ENCODE measurements around the gene SOX13. TPM values are rescaled to one million over a fixed set of nuclear protein-coding genes. Genes with fewer than 3 reads are reported as not detected.
A peak's percentile ranks its signal among the peaks of the same experiment; 100 is the strongest.

Gene SOX13
- total RNA-seq, 1 donor from 2014 or later = 12.5 TPM

- peak within 1 kb of the TSS; percentile 71 for H3K4me3 Mint-ChIP-seq (ENCODE audit: unreplicated experiment)
- no peaks in the 10 kb centered on the region for H3K36me3 Mint-ChIP-seq (ENCODE audit: unreplicated experiment)
- DNase-seq (ENCODE audit: extremely low spot score, unreplicated experiment) = peak; percentile 90
- H3K9me3 Mint-ChIP-seq (ENCODE audit: unreplicated experiment) = no peaks in the 10 kb centered on the region
- peaks cover 15% of the 10 kb centered on the region for H3K4me1 Mint-ChIP-seq (ENCODE audit: unreplicated experiment)
- H3K27me3 Mint-ChIP-seq (ENCODE audit: unreplicated experiment) = peaks cover 5% of the 10 kb centered on the region
- H3K27ac Mint-ChIP-seq (ENCODE audit: unreplicated experiment) = no peak within 1 kb of the TSS
- no peak for TF ChIP-seq CTCF (IDR thresholded peaks at IDR 0.05)
Observed at GRCh38 chr1:204151552-204152309, 78.8 kb downstream of the SOX13 start, which contains the start of gene ETNK2. Gene ETNK2 (minus strand): TSS chr1:204152044. CDS start chr1:204151852, 192 bp downstream.

- H3K4me3 Mint-ChIP-seq (ENCODE audit: unreplicated experiment) = peak overlapping the region; percentile 71
- no peak for TF ChIP-seq CTCF (IDR thresholded peaks at IDR 0.05)
- H3K36me3 Mint-ChIP-seq (ENCODE audit: unreplicated experiment) = no peaks in the 10 kb centered on the region
- no peak for DNase-seq (ENCODE audit: extremely low spot score, unreplicated experiment)
- H3K9me3 Mint-ChIP-seq (ENCODE audit: unreplicated experiment) = no peaks in the 10 kb centered on the region
- peaks cover 7% of the 10 kb centered on the region for H3K27me3 Mint-ChIP-seq (ENCODE audit: unreplicated experiment)
- peaks cover 15% of the 10 kb centered on the region for H3K4me1 Mint-ChIP-seq (ENCODE audit: unreplicated experiment)
- no peak overlapping the region for H3K27ac Mint-ChIP-seq (ENCODE audit: unreplicated experiment)
Observed at GRCh38 chr1:204152310-204153044, 79.6 kb downstream of the SOX13 start.

- H3K4me1 Mint-ChIP-seq (ENCODE audit: unreplicated experiment) = peaks cover 15% of the 10 kb centered on the region
- no peak for TF ChIP-seq CTCF (IDR thresholded peaks at IDR 0.05)
- no peak for DNase-seq (ENCODE audit: extremely low spot score, unreplicated experiment)
- peaks cover 7% of the 10 kb centered on the region for H3K27me3 Mint-ChIP-seq (ENCODE audit: unreplicated experiment)
- no peak overlapping the region for H3K4me3 Mint-ChIP-seq (ENCODE audit: unreplicated experiment)
- H3K9me3 Mint-ChIP-seq (ENCODE audit: unreplicated experiment) = no peaks in the 10 kb centered on the region
- H3K36me3 Mint-ChIP-seq (ENCODE audit: unreplicated experiment) = no peaks in the 10 kb centered on the region
- H3K27ac Mint-ChIP-seq (ENCODE audit: unreplicated experiment) = no peak overlapping the region
Observed at GRCh38 chr1:204153667-204154066, 80.8 kb downstream of the SOX13 start.

- H3K4me3 Mint-ChIP-seq (ENCODE audit: unreplicated experiment) = no peak overlapping the region
- H3K27me3 Mint-ChIP-seq (ENCODE audit: unreplicated experiment) = peaks cover 7% of the 10 kb centered on the region
- no peak for DNase-seq (ENCODE audit: extremely low spot score, unreplicated experiment)
- no peaks in the 10 kb centered on the region for H3K36me3 Mint-ChIP-seq (ENCODE audit: unreplicated experiment)
- no peak for TF ChIP-seq CTCF (IDR thresholded peaks at IDR 0.05)
- no peak overlapping the region for H3K27ac Mint-ChIP-seq (ENCODE audit: unreplicated experiment)
- peaks cover 11% of the 10 kb centered on the region for H3K4me1 Mint-ChIP-seq (ENCODE audit: unreplicated experiment)
- H3K9me3 Mint-ChIP-seq (ENCODE audit: unreplicated experiment) = no peaks in the 10 kb centered on the region
Observed at GRCh38 chr1:204154568-204155255, 81.8 kb downstream of the SOX13 start.

Data from osteocyte (in vitro differentiated cells).